NCI-H2029 treated with DMSO at 0.1 percent for 48 hours (cell line): ENCODE data around the gene SLX9.

Experiments
- DNase-seq: peaks from one replicate; lab custom pipeline; 2025; lab: John Stamatoyannopoulos, UW

SLX9 gene

GRCh38 chr21:44977616-44978340 is 37.9 kb downstream of the SLX9 start:
- no peak for DNase-seq

GRCh38 chr21:44979687-44980561 is 40.1 kb downstream of the SLX9 start:
- DNase-seq, result no peak

GRCh38 chr21:44980562-44981489 is 41.0 kb downstream of the SLX9 start:
- no peak for DNase-seq

GRCh38 chr21:44982558-44983250 is 42.9 kb downstream of the SLX9 start:
- DNase-seq, result no peak

GRCh38 chr21:44983421-44984206 is 43.8 kb downstream of the SLX9 start:
- DNase-seq, result no peak

- DNase-seq, result no peak
Measured at GRCh38 chr21:44984428-44984791, 44.6 kb downstream of the SLX9 start.

- no peak for DNase-seq
Measured at GRCh38 chr21:44984792-44985440, 45.1 kb downstream of the SLX9 start.

GRCh38 chr21:44985441-44986401 is 45.9 kb downstream of the SLX9 start:
- no peak for DNase-seq

- no peak for DNase-seq
Measured at GRCh38 chr21:44986471-44987291, 46.9 kb downstream of the SLX9 start.

GRCh38 chr21:44987301-44987885 is 47.6 kb downstream of the SLX9 start:
- no peak for DNase-seq

- DNase-seq, result no peak
Measured at GRCh38 chr21:44987886-44988606, 48.2 kb downstream of the SLX9 start.

GRCh38 chr21:44988607-44989536 is 49.0 kb downstream of the SLX9 start:
- DNase-seq, result no peak

- no peak for DNase-seq
Measured at GRCh38 chr21:44989537-44989886, 49.7 kb downstream of the SLX9 start.

- DNase-seq, result no peak
Measured at GRCh38 chr21:44989943-44990780, 50.3 kb downstream of the SLX9 start.

- DNase-seq, result no peak
Measured at GRCh38 chr21:44990921-44991320, 51.1 kb downstream of the SLX9 start.
